A549 (cell line): ENCODE measurements around the gene CLIP2.

Experiments
- CTCF ChIP-seq: fragments of >200 bp; sonication (Bioruptor Twin); formaldehyde crosslinking; IDR thresholded peaks from 3 replicates; pipeline ENCODE4 v1.5.1; 2016
- HDAC2 ChIP-seq: fragments of 200-600 bp; sonication (generic); IDR thresholded peaks from 2 replicates; pipeline ENCODE4 v1.6.1; 2016
- HEYL ChIP-seq: fragments of 250-450 bp; sonication (Bioruptor Pico); IDR thresholded peaks from 2 replicates; pipeline ENCODE4 v1.8.0; 2021; ENCODE audit warnings: mild to moderate bottlenecking, moderate library complexity
- MYC ChIP-seq: IDR thresholded peaks from 2 replicates; pipeline ENCODE4 v1.6.1; 2012; ENCODE audit warnings: mild to moderate bottlenecking, inconsistent platforms, low read length, improper control_type of control experiment, borderline replicate concordance
- RNF2 ChIP-seq: fragments of 200-600 bp; sonication (generic); IDR thresholded peaks from 2 replicates; pipeline ENCODE4 v1.6.1; 2016; ENCODE audit warnings: low read depth, mild to moderate bottlenecking, antibody characterized with exemption, moderate library complexity, borderline replicate concordance
- TFCP2L1 ChIP-seq: fragments of 250-450 bp; sonication (Bioruptor Pico); IDR thresholded peaks from 2 replicates; pipeline ENCODE4 v1.5.0; 2021; ENCODE audit warnings: mild to moderate bottlenecking
- TF ChIP-seq, protein P1 (sequence below): IDR thresholded peaks from 2 replicates; pipeline ENCODE4 v1.6.1; 2012
- TF ChIP-seq, protein P2 (sequence below): fragments of 450-650 bp; IDR thresholded peaks from 2 replicates; pipeline ENCODE4 v1.6.1; 2014; ENCODE audit warnings: antibody characterized with exemption

GRCh38 chr7:74449144-74449543 is 159.9 kb downstream of the CLIP2 start:
- TF ChIP-seq, protein P1, sequence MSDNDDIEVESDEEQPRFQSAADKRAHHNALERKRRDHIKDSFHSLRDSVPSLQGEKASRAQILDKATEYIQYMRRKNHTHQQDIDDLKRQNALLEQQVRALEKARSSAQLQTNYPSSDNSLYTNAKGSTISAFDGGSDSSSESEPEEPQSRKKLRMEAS: no peak
- TF ChIP-seq HEYL (CRISPR knock-in tag) (no peak), CTCF (no peak), RNF2 (no peak), TFCP2L1 (CRISPR knock-in tag) (no peak), HDAC2 (no peak), MYC (no peak)
- TF ChIP-seq, protein P2, sequence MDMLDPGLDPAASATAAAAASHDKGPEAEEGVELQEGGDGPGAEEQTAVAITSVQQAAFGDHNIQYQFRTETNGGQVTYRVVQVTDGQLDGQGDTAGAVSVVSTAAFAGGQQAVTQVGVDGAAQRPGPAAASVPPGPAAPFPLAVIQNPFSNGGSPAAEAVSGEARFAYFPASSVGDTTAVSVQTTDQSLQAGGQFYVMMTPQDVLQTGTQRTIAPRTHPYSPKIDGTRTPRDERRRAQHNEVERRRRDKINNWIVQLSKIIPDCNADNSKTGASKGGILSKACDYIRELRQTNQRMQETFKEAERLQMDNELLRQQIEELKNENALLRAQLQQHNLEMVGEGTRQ: no peak
